ENCODE results near the gene CAPZB. TPM values are rescaled to one million over a fixed set of nuclear protein-coding genes. Genes with fewer than 3 reads are reported as not detected.
"Not testable (repeated sequence)": the region's sequence is repeated elsewhere in the genome, so short reads cannot be mapped to it uniquely, and the experiment has no call there.

The CAPZB gene
- polyA plus RNA-seq, 1 experiment: 276 TPM

DNA sequence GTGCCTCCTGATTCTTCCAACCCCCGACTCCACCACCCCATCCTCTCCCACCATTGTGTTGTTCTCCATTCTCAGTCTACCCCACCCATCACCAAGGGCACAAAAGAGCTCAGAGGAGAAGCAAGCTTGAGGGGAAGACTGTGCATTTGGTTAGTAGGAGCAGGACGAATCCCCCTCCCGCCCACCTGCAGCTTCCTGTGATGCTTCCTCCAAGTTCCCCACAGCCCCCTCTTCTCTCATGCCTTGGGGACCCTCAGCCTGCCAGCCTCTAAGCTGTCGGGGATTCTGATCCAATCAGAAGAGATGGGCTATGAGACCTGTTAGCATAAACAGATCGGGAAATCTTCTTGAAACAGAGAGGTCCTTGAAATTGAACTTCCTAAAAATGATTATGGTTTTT is 22.2 kb upstream of the CAPZB start:
- DNase-seq (ENCODE audit: low read depth): no peak
- ChIA-PET POLR2A (no interaction called here), CTCF (no interaction called here)
- TF ChIP-seq CTCF (IDR thresholded peaks at IDR 0.05; ENCODE audit: insufficient read depth, low read depth, low read length): no peak
- Histone ChIP-seq H3K36me3 (ENCODE audit: control insufficient read depth, insufficient read depth, low read length) (no peaks in the 10 kb centered on the region), H3K4me3 (ENCODE audit: low read depth, low read length) (no peak overlapping the region), H3K27me3 (ENCODE audit: control insufficient read depth, insufficient read depth, low read length) (no peaks in the 10 kb centered on the region)

- Histone ChIP-seq H3K36me3 (ENCODE audit: control insufficient read depth, insufficient read depth, low read length) (no peaks in the 10 kb centered on the region), H3K4me3 (ENCODE audit: low read depth, low read length) (peak overlapping the region; percentile 24), H3K27me3 (ENCODE audit: control insufficient read depth, insufficient read depth, low read length) (no peaks in the 10 kb centered on the region)
- POLR2A ChIA-PET: no interaction called here
- DNase-seq (ENCODE audit: low read depth): no peak
- no peak for TF ChIP-seq CTCF (IDR thresholded peaks at IDR 0.05; ENCODE audit: insufficient read depth, low read depth, low read length)
- CTCF ChIA-PET: no interaction called here
Observed at GRCh38 chr1:19505693-19506457, 20.5 kb upstream of the CAPZB start.

DNA sequence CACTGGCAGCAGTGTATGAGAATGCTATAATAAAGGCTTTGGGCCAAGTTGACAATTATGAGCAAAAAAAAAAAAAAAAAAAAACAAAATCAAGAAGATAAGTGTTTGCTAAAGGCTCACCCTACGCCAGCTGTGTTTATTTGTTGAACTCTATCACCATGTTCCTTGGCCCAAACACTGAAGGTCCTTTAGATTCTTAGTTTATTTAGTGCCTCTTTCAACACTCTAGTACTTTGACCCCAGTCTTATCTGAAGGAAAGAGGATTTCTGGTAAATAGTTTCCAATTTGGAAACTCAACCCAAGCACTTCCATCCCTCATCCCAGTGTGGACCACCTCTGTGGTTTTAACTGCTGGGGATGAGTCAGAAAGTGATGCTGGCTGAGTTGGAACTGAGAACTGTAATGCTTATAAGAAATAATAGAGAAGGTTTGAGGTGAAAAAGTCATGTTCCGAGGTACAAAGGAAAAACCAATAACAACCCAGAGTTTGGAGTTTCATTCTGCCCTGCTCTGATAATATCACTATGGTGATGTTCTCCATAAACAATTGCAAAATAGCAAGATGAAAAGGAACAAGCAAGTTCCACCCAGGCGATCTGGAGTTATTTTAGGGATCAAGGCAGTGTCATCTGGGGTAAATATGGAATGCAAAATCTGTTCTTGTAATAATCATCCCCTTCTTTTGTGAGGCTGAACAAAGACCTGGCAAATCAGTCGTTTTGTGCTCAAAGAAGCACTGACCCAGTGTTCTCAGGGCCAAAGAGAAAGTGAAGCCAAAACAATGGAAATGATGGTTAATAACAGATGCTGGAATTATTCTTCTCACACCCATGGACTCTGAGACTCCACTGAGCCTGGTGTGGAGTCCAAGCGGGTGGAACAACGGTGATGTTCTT is 19.7 kb upstream of the CAPZB start:
- ChIA-PET CTCF (no interaction called here), POLR2A (no interaction called here)
- DNase-seq (ENCODE audit: low read depth): no peak
- H3K27me3 ChIP-seq (ENCODE audit: control insufficient read depth, insufficient read depth, low read length): no peaks in the 10 kb centered on the region
- H3K4me3 ChIP-seq (ENCODE audit: low read depth, low read length): peak overlapping the region; percentile 24
- TF ChIP-seq CTCF (IDR thresholded peaks at IDR 0.05; ENCODE audit: insufficient read depth, low read depth, low read length): no peak
- no peaks in the 10 kb centered on the region for H3K36me3 ChIP-seq (ENCODE audit: control insufficient read depth, insufficient read depth, low read length)

GRCh38 chr1:19502284-19502683 is 16.9 kb upstream of the CAPZB start:
- POLR2A ChIA-PET; H3K27me3 ChIP-seq (ENCODE audit: control insufficient read depth, insufficient read depth, low read length); H3K36me3 ChIP-seq (ENCODE audit: control insufficient read depth, insufficient read depth, low read length); DNase-seq (ENCODE audit: low read depth); H3K4me3 ChIP-seq (ENCODE audit: low read depth, low read length): not testable (repeated sequence)
- CTCF ChIA-PET: interaction anchor here (1.1 kb wide), 1 partner anchor 149 kb away, joined by 4 read pairs; no protein-coding TSS in a partner anchor

DNA sequence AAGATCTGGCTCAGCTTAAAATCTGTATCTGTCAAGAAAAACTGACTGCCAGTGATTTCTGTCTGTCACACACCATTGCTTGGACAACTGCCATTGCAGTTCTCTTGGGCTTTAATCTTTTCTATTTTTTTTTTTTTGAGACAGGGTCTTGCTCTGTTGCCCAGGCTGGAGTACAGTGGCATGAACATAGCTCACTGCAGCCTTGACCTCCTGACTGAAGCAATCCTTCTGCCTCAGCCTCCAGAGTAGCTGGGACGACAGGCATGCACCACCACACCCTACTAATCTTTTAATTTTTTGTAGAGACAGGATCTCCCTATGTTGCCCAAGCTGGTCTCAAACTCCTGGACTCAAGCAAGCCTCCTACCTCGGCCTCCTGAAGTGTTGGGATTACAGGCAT is 14.5 kb upstream of the CAPZB start:
- ChIA-PET CTCF (interaction anchor here (1.4 kb wide), 1 partner anchor 12 kb away, joined by 3 read pairs; no protein-coding TSS in a partner anchor), POLR2A (interaction anchor here (0.6 kb wide), 1 partner anchor 14 kb away, joined by 10 read pairs; the partner anchor contains the start of gene CAPZB)
- DNase-seq (ENCODE audit: low read depth); H3K27me3 ChIP-seq (ENCODE audit: control insufficient read depth, insufficient read depth, low read length); H3K36me3 ChIP-seq (ENCODE audit: control insufficient read depth, insufficient read depth, low read length); H3K4me3 ChIP-seq (ENCODE audit: low read depth, low read length): not testable (repeated sequence)

DNA sequence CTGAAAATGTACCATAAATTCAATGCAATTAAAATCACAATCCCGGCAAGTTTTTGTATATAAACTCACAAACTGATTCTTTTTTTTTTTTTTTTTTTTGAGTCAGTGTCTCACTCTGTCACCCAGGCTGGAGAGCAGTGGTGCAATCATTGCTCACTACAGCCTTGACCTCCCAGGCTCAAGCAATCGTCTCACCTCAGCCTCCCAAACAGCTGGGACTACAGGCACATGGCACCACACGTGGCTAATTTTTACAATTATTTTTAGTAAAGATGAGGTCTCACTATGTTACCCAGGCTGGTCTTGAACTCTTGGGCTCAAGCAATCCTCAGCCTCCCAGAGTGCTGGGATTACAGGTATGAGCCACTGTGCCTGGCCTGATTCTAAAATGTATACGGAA is 12.1 kb upstream of the CAPZB start:
- H3K27me3 ChIP-seq (ENCODE audit: control insufficient read depth, insufficient read depth, low read length); H3K4me3 ChIP-seq (ENCODE audit: low read depth, low read length); H3K36me3 ChIP-seq (ENCODE audit: control insufficient read depth, insufficient read depth, low read length); DNase-seq (ENCODE audit: low read depth); POLR2A ChIA-PET: not testable (repeated sequence)
- CTCF ChIA-PET: interaction anchor here (1.5 kb wide), 1 partner anchor 9 kb away, joined by 4 read pairs; no protein-coding TSS in a partner anchor
